Colonic mucosa (tissue), 4 donors: ENCODE data around the gene MBD3L3. TPM values are rescaled to one million over a fixed set of nuclear protein-coding genes. Genes with fewer than 3 reads are reported as not detected.
A peak's percentile ranks its signal among the peaks of the same experiment; 100 is the strongest.
"Not testable (repeated sequence)": the region's sequence is repeated elsewhere in the genome, so short reads cannot be mapped to it uniquely, and the experiment has no call there.

Experiments used
- DNase-seq: peaks from one replicate; pipeline ENCODE4 v3.0.0-alpha.2; 2020
- H3K27ac ChIP-seq: fragments of 200-600 bp; one replicate; pipeline ENCODE4 v1.8.0; 2021
- H3K27me3 ChIP-seq: fragments of 200-600 bp; one replicate; pipeline ENCODE4 v1.8.0; 2021
- H3K36me3 ChIP-seq: fragments of 200-600 bp; one replicate; pipeline ENCODE4 v1.8.0; 2021
- H3K4me1 ChIP-seq: fragments of 200-600 bp; one replicate; pipeline ENCODE4 v1.8.0; 2021; ENCODE audit warnings: mild to moderate bottlenecking
- H3K4me3 ChIP-seq: fragments of 200-600 bp; one replicate; pipeline ENCODE4 v1.8.0; 2021
- H3K9ac ChIP-seq, 2 donors: one replicate each; pipeline ENCODE4 v1.7.0; 2013; ENCODE audit warnings: control low read depth in 2 of 2, low read depth in 2 of 2, low read length in 2 of 2
- H3K9me3 ChIP-seq: fragments of 200-600 bp; one replicate; pipeline ENCODE4 v1.8.0; 2021
- CTCF ChIP-seq: fragments of 200-600 bp; IDR thresholded peaks from one replicate; pipeline ENCODE4 v1.8.0; 2022; ENCODE audit warnings: antibody characterized with exemption, mild to moderate bottlenecking
- intact Hi-C: fragments of 100-400 bp; cut with DNase I; formaldehyde crosslinking; loops from one replicate; pipeline ENCODE4 v1.14.1; 2022
- total RNA-seq, 2 donors: library from RNA; stranded (reverse); fragmentation: NEBNext Ultra II Directional in 1 of 2; extraction: Animal tissue kit (Norgen Biotek cat#: 25700) in 1 of 2; gene quantifications; one replicate each; pipeline ENCODE4 v1.2.1, GENCODE V29; 2021
- donor health status: healthy.
- donor health status: DM: no; HTN: no; CAD: no.
- donor health status: DM: no; HTN: no; CAD: no.

The MBD3L3 gene
- total RNA-seq = not detected

GRCh38 chr19:7058576-7058975 lies at the start of gene MBD3L3:
Gene MBD3L3 (minus strand): TSS chr19:7058676. CDS start chr19:7058605, 71 bp downstream.
- H3K36me3 ChIP-seq, H3K9ac ChIP-seq, H3K4me3 ChIP-seq, H3K9me3 ChIP-seq, H3K4me1 ChIP-seq, DNase-seq, intact Hi-C loops, H3K27me3 ChIP-seq, H3K27ac ChIP-seq: not testable (repeated sequence)

- no peaks in the 10 kb centered on the region for H3K27me3 ChIP-seq
- H3K9ac ChIP-seq = no peak overlapping the region
- intact Hi-C loops = no loop called here
- H3K36me3 ChIP-seq = no peaks in the 10 kb centered on the region
- H3K9me3 ChIP-seq = no peaks in the 10 kb centered on the region
- no peaks in the 10 kb centered on the region for H3K4me1 ChIP-seq
- no peak for TF ChIP-seq CTCF
- H3K4me3 ChIP-seq = no peak overlapping the region
- DNase-seq = no peak
- H3K27ac ChIP-seq = no peak overlapping the region
Measured at GRCh38 chr19:7106711-7107657, 48.5 kb upstream of the MBD3L3 start.

DNA sequence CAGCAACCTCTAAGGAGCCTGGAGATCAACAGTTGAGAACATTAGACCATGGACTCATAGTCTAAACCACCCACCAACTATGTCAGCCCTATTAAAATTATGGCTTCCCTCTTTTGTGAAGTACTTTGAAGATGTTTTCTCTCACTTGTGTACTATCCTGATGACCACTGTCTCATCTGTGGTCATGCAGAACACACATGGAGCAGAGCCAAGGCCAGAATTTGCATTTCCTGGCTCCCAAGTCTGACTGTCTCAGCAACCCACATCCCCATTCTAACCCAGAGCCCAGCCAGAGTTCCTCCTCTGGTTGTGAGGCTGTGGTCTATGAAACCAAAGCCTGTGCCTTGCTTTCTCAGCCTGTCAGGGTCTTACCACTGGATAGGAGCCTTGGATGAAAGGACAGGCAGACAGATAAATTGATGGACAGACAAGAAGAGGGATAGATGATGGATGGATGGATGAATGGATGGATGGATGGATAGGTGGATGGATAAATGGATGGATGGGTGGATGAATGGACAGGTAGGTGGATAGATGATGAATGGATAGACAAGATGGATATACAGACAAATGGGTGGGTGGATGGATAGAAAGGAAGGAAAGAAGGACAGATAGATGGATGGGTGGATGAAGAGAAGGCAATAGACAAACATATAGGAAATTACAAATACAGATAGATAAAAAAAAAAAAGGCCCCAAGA lies 46.4 kb upstream of the MBD3L3 start:
- no peak overlapping the region for H3K9ac ChIP-seq
- TF ChIP-seq CTCF = no peak
- no peak overlapping the region for H3K27ac ChIP-seq
- H3K9me3 ChIP-seq = no peaks in the 10 kb centered on the region
- intact Hi-C loops = no loop called here
- no peaks in the 10 kb centered on the region for H3K27me3 ChIP-seq
- H3K4me1 ChIP-seq = no peaks in the 10 kb centered on the region
- no peak overlapping the region for H3K4me3 ChIP-seq
- no peaks in the 10 kb centered on the region for H3K36me3 ChIP-seq
- no peak for DNase-seq

- no peak for TF ChIP-seq CTCF
- no peak overlapping the region for H3K4me3 ChIP-seq
Measured at GRCh38 chr19:7101498-7102253, 43.2 kb upstream of the MBD3L3 start.

DNA sequence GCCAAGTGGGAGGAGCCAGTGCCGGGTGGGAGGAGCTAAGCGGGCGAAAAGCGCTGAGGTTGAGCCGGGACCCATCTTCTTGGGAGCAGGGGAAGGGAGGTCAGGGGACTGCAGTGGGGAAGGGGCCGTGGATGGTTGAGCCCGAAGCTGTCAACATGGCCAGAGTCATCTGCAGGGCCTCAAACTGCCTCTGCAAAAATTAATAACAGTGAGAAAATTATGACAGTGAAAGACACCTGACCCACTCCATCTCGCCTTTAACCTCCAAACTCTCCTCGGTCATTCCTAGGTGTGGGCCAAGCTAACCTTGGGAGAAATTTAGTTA lies 41.1 kb upstream of the MBD3L3 start:
- DNase-seq = no peak
- no peaks in the 10 kb centered on the region for H3K4me1 ChIP-seq
- intact Hi-C loops = no loop called here

More at GRCh38 chr19:7101498-7102253, 43.2 kb upstream of the MBD3L3 start:
- Histone ChIP-seq H3K9me3 (no peaks in the 10 kb centered on the region), H3K9ac (no peak overlapping the region), H3K27ac (no peak overlapping the region), H3K27me3 (no peaks in the 10 kb centered on the region), H3K36me3 (no peaks in the 10 kb centered on the region), H3K4me1 (no peaks in the 10 kb centered on the region)
- intact Hi-C loops = loop anchor here (2.0 kb wide), 1 partner anchor 239 kb away; no protein-coding TSS in a partner anchor
- DNase-seq = no peak

More for the DNA sequence above, 41.1 kb upstream of the MBD3L3 start:
- no peak for TF ChIP-seq CTCF
- H3K27ac ChIP-seq = peak overlapping the region; percentile 92
- H3K9me3 ChIP-seq = no peaks in the 10 kb centered on the region
- peak overlapping the region; percentile 68 for H3K4me3 ChIP-seq
- H3K36me3 ChIP-seq = no peaks in the 10 kb centered on the region
- peak overlapping the region; percentile 74 to 95 for H3K9ac ChIP-seq
- H3K27me3 ChIP-seq = no peaks in the 10 kb centered on the region
